ENCODE results near the gene SLC43A2. TPM values are rescaled to one million over a fixed set of nuclear protein-coding genes. Genes with fewer than 3 reads are reported as not detected.

SLC43A2 gene
- total RNA-seq, 6 donors from 2014 or later: 16.9 to 79.0 (median 49.2) TPM

DNA sequence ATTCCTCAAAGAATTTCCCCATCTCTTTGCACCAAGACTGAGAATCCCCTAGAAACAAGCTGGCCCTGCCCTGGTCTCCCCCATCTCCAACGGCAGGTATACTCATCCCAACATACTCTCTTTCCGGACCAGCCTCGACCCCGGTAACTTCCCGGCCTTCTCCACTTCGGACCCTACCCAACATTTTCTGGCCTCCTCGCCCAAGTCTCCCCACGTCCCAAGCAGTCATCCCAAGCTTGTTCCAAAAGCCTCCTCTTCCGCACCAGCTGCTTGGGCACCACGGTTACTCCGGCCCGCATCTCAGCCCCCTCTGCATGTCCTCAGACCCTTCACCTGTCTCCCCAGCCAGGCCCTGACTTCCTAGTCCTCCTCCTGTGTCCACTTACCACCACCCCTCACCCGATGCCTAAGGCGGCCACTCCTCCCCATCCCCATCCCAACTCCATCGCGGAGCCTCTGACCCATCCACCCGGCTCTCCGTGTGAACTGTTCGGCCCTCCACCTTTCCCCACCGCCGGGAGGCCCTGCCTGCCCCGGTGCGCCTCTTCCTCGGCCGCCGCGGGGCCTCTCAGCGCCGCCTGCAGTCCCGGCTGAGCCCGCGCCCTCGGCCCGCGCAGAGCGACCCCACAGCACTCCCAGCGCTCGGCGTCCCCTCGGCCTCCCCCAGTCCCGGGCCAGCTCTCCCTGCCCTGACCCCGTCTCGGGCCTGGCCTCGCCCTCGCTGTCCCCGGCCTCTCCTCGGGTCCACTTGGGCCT, 67.0 kb downstream of the SLC43A2 start:
- TF ChIP-seq, protein P1, sequence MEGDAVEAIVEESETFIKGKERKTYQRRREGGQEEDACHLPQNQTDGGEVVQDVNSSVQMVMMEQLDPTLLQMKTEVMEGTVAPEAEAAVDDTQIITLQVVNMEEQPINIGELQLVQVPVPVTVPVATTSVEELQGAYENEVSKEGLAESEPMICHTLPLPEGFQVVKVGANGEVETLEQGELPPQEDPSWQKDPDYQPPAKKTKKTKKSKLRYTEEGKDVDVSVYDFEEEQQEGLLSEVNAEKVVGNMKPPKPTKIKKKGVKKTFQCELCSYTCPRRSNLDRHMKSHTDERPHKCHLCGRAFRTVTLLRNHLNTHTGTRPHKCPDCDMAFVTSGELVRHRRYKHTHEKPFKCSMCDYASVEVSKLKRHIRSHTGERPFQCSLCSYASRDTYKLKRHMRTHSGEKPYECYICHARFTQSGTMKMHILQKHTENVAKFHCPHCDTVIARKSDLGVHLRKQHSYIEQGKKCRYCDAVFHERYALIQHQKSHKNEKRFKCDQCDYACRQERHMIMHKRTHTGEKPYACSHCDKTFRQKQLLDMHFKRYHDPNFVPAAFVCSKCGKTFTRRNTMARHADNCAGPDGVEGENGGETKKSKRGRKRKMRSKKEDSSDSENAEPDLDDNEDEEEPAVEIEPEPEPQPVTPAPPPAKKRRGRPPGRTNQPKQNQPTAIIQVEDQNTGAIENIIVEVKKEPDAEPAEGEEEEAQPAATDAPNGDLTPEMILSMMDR (IDR thresholded peaks at IDR 0.05): peak in 4 of 6 experiments; percentile 13 to 54 (median 34)
- no peak for TF ChIP-seq POLR2AphosphoS5 (IDR thresholded peaks at IDR 0.05)
- no peak for TF ChIP-seq EP300 (IDR thresholded peaks at IDR 0.05)
- 12 to 23% methylated on average over 18 to 29 of the region's 47 CpGs for WGBS, 2 donors
- no peaks in the 10 kb centered on the region for H3K27me3 ChIP-seq
- H3K4me1 ChIP-seq: peaks cover 43 to 59% (median 46%) of the 10 kb centered on the region in 4 donors
- H3K27ac ChIP-seq: peak overlapping the region; percentile 90 to 95 (median 94)
- peak overlapping the region; percentile 49 to 99 (median 86) for H3K4me3 ChIP-seq
- ATAC-seq (ENCODE audit: low FRiP score in 2 of 2) (peak in 1 of 2 donors; percentile 44), DNase-seq (peak in 1 of 2 donors; percentile 91)
- H3K36me3 ChIP-seq: peaks cover 0 to 4% (median 0%) of the 10 kb centered on the region in 4 donors
- H3K9me3 ChIP-seq: no peaks in the 10 kb centered on the region

DNA sequence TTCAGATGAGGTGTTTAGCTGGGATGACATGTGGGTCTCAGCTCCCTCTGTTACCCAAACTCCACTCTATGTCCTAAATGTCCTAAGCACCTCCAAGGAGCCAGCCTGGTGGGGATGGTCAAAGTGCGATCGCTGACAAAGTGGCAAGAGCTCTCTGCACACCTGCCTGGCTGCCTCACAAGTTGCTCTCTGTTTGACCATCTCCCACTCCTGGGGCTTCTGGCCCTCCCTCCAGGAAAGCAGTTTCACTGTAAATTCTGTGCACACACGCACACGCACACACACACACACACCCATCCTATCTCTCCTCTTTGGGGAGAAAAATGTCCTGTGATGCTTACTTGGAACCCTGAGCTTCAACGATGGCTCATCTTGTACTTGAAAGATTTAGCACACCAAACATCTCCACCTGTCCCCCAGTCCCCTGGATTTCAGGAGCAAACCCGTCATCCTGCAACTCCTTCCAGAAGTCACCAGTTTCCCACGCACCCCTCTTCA, 67.7 kb downstream of the SLC43A2 start:
- DNase-seq (no peak), ATAC-seq (ENCODE audit: low FRiP score in 2 of 2) (no peak)
- Histone ChIP-seq H3K27ac (peak overlapping the region in 2 of 4 donors; percentile 93 to 95), H3K36me3 (peaks cover 0 to 11% (median 0%) of the 10 kb centered on the region in 4 donors), H3K9me3 (no peaks in the 10 kb centered on the region), H3K27me3 (no peaks in the 10 kb centered on the region), H3K4me1 (peaks cover 47 to 60% (median 53%) of the 10 kb centered on the region in 4 donors), H3K4me3 (peak overlapping the region in 2 of 4 donors; percentile 91 to 99)
- WGBS, 2 donors: 68 to 76% methylated on average over 7 of the region's 7 CpGs
- TF ChIP-seq POLR2A (IDR thresholded peaks at IDR 0.05) (no peak), POLR2AphosphoS5 (IDR thresholded peaks at IDR 0.05) (no peak), EP300 (IDR thresholded peaks at IDR 0.05) (no peak)
- TF ChIP-seq, protein P1 (IDR thresholded peaks at IDR 0.05): no peak

DNA sequence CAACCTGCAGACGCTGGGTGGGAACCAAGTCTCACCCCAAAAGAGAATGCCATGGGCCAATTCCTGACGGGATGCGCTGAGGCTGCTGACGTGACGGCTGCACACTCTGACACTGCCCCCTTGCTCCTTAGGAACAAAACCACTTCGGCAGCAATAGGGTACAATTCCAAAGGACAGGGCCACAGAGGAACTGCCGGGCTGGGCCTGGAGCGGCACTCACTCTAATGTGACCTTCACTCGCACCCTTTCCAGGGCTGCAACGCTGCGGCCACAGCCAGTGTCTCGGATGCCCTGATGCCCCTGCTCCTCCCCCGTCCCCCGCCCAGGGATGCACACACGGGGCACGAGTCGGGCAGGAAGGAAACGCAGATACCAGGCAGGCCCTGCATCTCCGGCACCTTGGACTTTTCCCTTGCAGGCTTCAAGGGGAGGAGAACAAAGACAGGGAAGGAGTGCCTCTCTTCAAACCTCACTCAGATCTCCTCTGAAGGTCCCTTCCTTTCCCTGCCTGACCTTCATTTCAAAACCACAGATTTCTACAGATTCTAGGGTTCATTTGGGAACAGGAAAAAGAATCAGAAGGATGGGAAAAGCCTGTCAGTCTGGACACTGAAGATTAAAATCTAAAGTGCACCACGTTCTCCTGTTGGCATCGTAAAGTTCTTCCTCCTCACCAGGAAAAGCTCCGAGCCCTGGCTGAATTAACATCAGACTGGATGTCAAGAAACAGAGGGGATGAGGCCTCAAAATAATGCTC, 68.4 kb downstream of the SLC43A2 start:
- H3K4me3 ChIP-seq: no peak overlapping the region
- H3K27ac ChIP-seq: peak overlapping the region in 2 of 4 donors; percentile 57 to 93
- WGBS, 2 donors: 67 to 70% methylated on average over 16 to 21 of the region's 22 CpGs
- no peaks in the 10 kb centered on the region for H3K27me3 ChIP-seq
- ATAC-seq (ENCODE audit: low FRiP score in 2 of 2) (no peak), DNase-seq (peak in 1 of 2 donors; percentile 60)
- peaks cover 50 to 62% (median 59%) of the 10 kb centered on the region in 4 donors for H3K4me1 ChIP-seq
- H3K9me3 ChIP-seq: no peaks in the 10 kb centered on the region
- TF ChIP-seq POLR2AphosphoS5 (IDR thresholded peaks at IDR 0.05): no peak
- no peak for TF ChIP-seq POLR2A (IDR thresholded peaks at IDR 0.05)
- TF ChIP-seq, protein P1 (IDR thresholded peaks at IDR 0.05): no peak
- TF ChIP-seq EP300 (IDR thresholded peaks at IDR 0.05): no peak
- peaks cover 0 to 14% (median 0%) of the 10 kb centered on the region in 4 donors for H3K36me3 ChIP-seq

DNA sequence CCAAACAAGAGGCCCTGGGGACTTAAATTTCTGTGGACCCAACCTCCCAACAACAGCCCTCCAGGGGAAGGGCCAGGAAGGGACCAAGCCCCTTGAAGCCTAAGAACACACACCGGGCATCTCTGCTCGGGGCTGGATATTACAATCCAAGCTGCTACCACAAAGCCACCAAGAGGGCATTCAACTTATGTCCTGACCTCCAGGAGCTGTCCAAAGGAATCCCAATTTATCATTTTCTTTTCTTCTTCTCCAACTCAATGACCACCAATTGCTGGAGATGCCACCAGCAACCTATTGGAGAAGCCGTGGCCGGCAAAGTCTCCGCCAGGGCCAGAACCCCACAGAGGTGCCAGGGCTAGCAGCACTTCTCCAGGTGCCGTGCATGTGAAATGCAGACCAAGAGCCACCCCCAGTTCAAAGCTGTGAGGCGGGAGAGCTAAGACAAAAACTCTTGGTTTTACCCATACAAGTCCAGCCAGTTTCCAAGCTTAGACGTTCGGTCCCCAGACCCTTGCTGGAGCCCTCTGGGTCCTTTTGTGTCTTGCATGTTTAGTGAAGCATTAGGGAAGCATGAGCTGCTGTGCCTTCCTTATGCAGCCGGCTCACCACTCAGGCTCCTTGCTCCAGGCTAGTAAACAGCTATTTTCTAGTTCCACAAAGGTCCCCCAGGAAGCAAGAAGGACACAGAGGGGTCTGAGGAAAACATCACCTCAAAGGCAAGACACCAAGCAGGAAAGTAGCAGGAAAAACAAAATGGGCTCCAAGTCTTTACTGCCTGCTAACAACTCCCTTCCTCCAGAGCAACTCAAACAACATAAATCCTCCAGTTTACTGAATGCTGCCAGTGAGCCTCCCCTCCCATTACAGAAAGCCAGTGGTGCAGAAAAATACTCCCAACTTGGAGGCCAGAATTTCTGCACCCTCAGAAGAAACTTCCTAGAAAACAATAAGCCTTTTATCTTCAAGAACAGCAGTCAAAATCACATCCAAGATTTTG, 69.3 kb downstream of the SLC43A2 start:
- Histone ChIP-seq H3K9me3 (no peaks in the 10 kb centered on the region), H3K27ac (peak overlapping the region in 1 of 4 donors; percentile 57), H3K36me3 (peaks cover 0 to 14% (median 0%) of the 10 kb centered on the region in 4 donors), H3K4me1 (peaks cover 57 to 71% (median 69%) of the 10 kb centered on the region in 4 donors), H3K27me3 (no peaks in the 10 kb centered on the region), H3K4me3 (no peak overlapping the region)
- no peak for TF ChIP-seq POLR2A (IDR thresholded peaks at IDR 0.05)
- no peak for TF ChIP-seq EP300 (IDR thresholded peaks at IDR 0.05)
- no peak for TF ChIP-seq POLR2AphosphoS5 (IDR thresholded peaks at IDR 0.05)
- TF ChIP-seq, protein P1 (IDR thresholded peaks at IDR 0.05): no peak
- DNase-seq: no peak
- 83 to 87% methylated on average over 9 to 10 of the region's 10 CpGs for WGBS, 2 donors
- no peak for ATAC-seq (ENCODE audit: low FRiP score in 2 of 2)

All from upper lobe of left lung (tissue), 6 donors.